Neural progenitor cell (in vitro differentiated cells): ENCODE measurements around the gene MRPL33. TPM values are rescaled to one million over a fixed set of nuclear protein-coding genes. Genes with fewer than 3 reads are reported as not detected.

ENCODE experiments used
- DNase-seq: peaks from one replicate; pipeline ENCODE4 v3.0.0-alpha.2; 2016; ENCODE audit warnings: low spot score
- H2AFZ ChIP-seq: fragments of 200-600 bp; sonication (generic); replicated peaks from 2 replicates; pipeline ENCODE4 v1.6.1; 2016; ENCODE audit warnings: antibody characterized with exemption
- H3F3A ChIP-seq: fragments of 200-600 bp; sonication (generic); 2 replicates; pipeline ENCODE4 v1.6.1; 2016; ENCODE audit warnings: antibody characterized with exemption, low read depth
- H3K27ac ChIP-seq: fragments of 200-600 bp; sonication (generic); 2 replicates; pipeline ENCODE4 v1.5.1; 2016; ENCODE audit warnings: mild to moderate bottlenecking
- H3K27me3 ChIP-seq: fragments of 200-600 bp; sonication (generic); 2 replicates; pipeline ENCODE4 v1.6.1; 2016; ENCODE audit warnings: mild to moderate bottlenecking, moderate library complexity
- H3K36me3 ChIP-seq: fragments of 200-600 bp; sonication (generic); 2 replicates; pipeline ENCODE4 v1.5.1; 2016
- H3K4me1 ChIP-seq: fragments of 200-600 bp; sonication (generic); 2 replicates; pipeline ENCODE4 v1.6.1; 2016; ENCODE audit warnings: mixed run types
- H3K4me2 ChIP-seq: fragments of 200-600 bp; sonication (generic); 2 replicates; pipeline ENCODE4 v1.6.1; 2016
- H3K4me3 ChIP-seq: fragments of 200-600 bp; sonication (generic); 2 replicates; pipeline ENCODE4 v1.5.1; 2016
- H3K79me2 ChIP-seq: fragments of 200-600 bp; sonication (generic); 2 replicates; pipeline ENCODE4 v1.6.1; 2016; ENCODE audit warnings: low read depth
- H3K9ac ChIP-seq: fragments of 200-600 bp; sonication (generic); 2 replicates; pipeline ENCODE4 v1.6.1; 2016
- H3K9me3 ChIP-seq: fragments of 200-600 bp; sonication (generic); 2 replicates; pipeline ENCODE4 v1.5.1; 2016; ENCODE audit warnings: low read depth
- H4K20me1 ChIP-seq: fragments of 200-600 bp; sonication (generic); 2 replicates; pipeline ENCODE4 v1.6.1; 2016; ENCODE audit warnings: low read depth
- H3K27ac Mint-ChIP-seq: 3 replicates; pipeline ENCODE4 v1.8.0; 2021; ENCODE audit warnings: mixed read lengths
- H3K27me3 Mint-ChIP-seq: 2 replicates; pipeline ENCODE4 v1.8.0; 2022; ENCODE audit warnings: low read depth, mild to moderate bottlenecking, inconsistent platforms, moderate library complexity, mixed read lengths; ENCODE audit not compliant: insufficient read depth
- H3K36me3 Mint-ChIP-seq: 3 replicates; pipeline ENCODE4 v1.8.0; 2021; ENCODE audit warnings: mixed read lengths
- H3K4me1 Mint-ChIP-seq: 3 replicates; pipeline ENCODE4 v1.8.0; 2021; ENCODE audit warnings: mixed read lengths
- H3K4me3 Mint-ChIP-seq: 3 replicates; pipeline ENCODE4 v1.8.0; 2021; ENCODE audit warnings: mild to moderate bottlenecking, moderate library complexity, mixed read lengths
- H3K9me3 Mint-ChIP-seq: 3 replicates; pipeline ENCODE4 v1.8.0; 2020; ENCODE audit warnings: mixed read lengths
- EZH2 ChIP-seq: fragments of 200-600 bp; sonication (generic); IDR thresholded peaks from 2 replicates; pipeline ENCODE4 v1.6.1; 2017; ENCODE audit warnings: antibody characterized with exemption, mild to moderate bottlenecking, moderate library complexity
- EZH2phosphoT487 ChIP-seq: fragments of 200-600 bp; sonication (generic); IDR thresholded peaks from 2 replicates; pipeline ENCODE4 v1.6.1; 2017; ENCODE audit warnings: antibody characterized with exemption
- total RNA-seq: library from RNA; depleted of rRNA; stranded (reverse); fragments of >200 nt; gene quantifications from 2 replicates; pipeline ENCODE4 v1.2.3, GENCODE V29; 2015; ENCODE audit warnings: low replicate concordance
- TF ChIP-seq, protein P1 (sequence below): fragments of 200-600 bp; sonication (generic); IDR thresholded peaks from 2 replicates; pipeline ENCODE4 v1.5.1; 2017; ENCODE audit warnings: antibody characterized with exemption, mild to moderate bottlenecking

The MRPL33 gene
- total RNA-seq, 1 donor from 2014 or later = 147 TPM

DNA sequence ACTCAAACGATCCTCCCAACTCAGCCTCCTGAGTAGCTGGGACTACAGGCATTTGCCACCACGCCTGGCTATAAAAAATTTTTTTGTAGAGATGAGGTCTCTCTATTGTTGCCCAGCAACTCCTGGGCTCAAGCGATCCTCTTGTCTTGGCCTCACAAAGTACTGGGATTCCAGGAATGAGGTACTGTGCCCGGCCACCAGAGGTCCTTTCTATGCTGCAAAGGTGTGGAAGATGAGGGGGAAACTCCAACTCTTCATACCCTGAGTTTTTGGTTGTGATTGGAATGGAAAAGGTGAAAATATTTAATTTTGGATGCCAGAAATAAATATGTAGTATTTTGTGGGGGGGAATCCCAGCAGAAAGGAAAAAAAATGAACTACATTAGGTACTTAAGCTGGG lies 36.0 kb downstream of the MRPL33 start:
- TF ChIP-seq EZH2phosphoT487 (no peak), EZH2 (no peak)
- TF ChIP-seq, protein P1, sequence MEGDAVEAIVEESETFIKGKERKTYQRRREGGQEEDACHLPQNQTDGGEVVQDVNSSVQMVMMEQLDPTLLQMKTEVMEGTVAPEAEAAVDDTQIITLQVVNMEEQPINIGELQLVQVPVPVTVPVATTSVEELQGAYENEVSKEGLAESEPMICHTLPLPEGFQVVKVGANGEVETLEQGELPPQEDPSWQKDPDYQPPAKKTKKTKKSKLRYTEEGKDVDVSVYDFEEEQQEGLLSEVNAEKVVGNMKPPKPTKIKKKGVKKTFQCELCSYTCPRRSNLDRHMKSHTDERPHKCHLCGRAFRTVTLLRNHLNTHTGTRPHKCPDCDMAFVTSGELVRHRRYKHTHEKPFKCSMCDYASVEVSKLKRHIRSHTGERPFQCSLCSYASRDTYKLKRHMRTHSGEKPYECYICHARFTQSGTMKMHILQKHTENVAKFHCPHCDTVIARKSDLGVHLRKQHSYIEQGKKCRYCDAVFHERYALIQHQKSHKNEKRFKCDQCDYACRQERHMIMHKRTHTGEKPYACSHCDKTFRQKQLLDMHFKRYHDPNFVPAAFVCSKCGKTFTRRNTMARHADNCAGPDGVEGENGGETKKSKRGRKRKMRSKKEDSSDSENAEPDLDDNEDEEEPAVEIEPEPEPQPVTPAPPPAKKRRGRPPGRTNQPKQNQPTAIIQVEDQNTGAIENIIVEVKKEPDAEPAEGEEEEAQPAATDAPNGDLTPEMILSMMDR = peak; percentile 68
- H4K20me1 ChIP-seq = no peaks in the 10 kb centered on the region
- Mint-ChIP-seq H3K36me3 (no peaks in the 10 kb centered on the region), H3K9me3 (no peaks in the 10 kb centered on the region), H3K27ac (no peak overlapping the region), H3K27me3 (peaks cover 4% of the 10 kb centered on the region), H3K4me3 (no peak overlapping the region), H3K4me1 (no peaks in the 10 kb centered on the region)
- H3K4me2 ChIP-seq = no peak overlapping the region
- no peak overlapping the region for H3K9ac ChIP-seq
- H3K4me1 ChIP-seq = no peaks in the 10 kb centered on the region
- H3F3A ChIP-seq = no peaks in the 10 kb centered on the region
- peak; percentile 53 for DNase-seq
- no peak overlapping the region for H2AFZ ChIP-seq
- H3K9me3 ChIP-seq = no peaks in the 10 kb centered on the region
- no peaks in the 10 kb centered on the region for H3K79me2 ChIP-seq
- no peaks in the 10 kb centered on the region for H3K36me3 ChIP-seq
- H3K27ac ChIP-seq = no peak overlapping the region
- H3K4me3 ChIP-seq = no peak overlapping the region
- H3K27me3 ChIP-seq = no peaks in the 10 kb centered on the region

DNA sequence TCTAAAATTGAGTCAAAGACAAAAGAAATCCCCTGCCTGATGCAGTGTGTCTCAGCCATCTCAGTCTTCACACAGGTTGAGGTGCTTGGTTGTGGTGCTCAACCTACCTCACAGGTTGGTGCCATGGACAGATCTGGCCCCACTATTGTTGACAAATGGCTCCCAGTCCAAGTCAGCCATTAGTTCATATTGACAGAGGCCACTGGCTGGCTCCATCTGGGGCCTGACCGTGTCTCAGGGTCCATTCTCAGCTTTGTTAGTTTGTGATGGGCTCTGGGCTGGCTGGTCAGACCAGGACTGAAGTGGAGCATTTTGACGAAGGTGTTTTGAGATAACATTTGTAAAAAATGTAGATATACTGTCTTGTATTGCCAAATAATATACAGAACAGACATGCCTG lies 36.9 kb downstream of the MRPL33 start:
- no peaks in the 10 kb centered on the region for H3K36me3 Mint-ChIP-seq
- no peaks in the 10 kb centered on the region for H3K9me3 Mint-ChIP-seq
- H3K4me3 ChIP-seq = no peak overlapping the region
- no peaks in the 10 kb centered on the region for H3K79me2 ChIP-seq
- H3K36me3 ChIP-seq = no peaks in the 10 kb centered on the region
- no peak overlapping the region for H3K9ac ChIP-seq
- H3K4me1 ChIP-seq = no peaks in the 10 kb centered on the region
- no peak overlapping the region for H2AFZ ChIP-seq
- H3K4me2 ChIP-seq = no peak overlapping the region
- H3K27me3 Mint-ChIP-seq = peaks cover 3% of the 10 kb centered on the region
- H3K27ac ChIP-seq = no peak overlapping the region
- H3K9me3 ChIP-seq = no peaks in the 10 kb centered on the region
- H3K27me3 ChIP-seq = no peaks in the 10 kb centered on the region
- H3K4me1 Mint-ChIP-seq = no peaks in the 10 kb centered on the region
- no peak overlapping the region for H3K4me3 Mint-ChIP-seq
- DNase-seq = no peak
- no peak overlapping the region for H3K27ac Mint-ChIP-seq
- H3F3A ChIP-seq = no peaks in the 10 kb centered on the region
- TF ChIP-seq EZH2phosphoT487 (no peak), EZH2 (no peak)
- TF ChIP-seq, protein P1 = no peak
- H4K20me1 ChIP-seq = no peaks in the 10 kb centered on the region

DNA sequence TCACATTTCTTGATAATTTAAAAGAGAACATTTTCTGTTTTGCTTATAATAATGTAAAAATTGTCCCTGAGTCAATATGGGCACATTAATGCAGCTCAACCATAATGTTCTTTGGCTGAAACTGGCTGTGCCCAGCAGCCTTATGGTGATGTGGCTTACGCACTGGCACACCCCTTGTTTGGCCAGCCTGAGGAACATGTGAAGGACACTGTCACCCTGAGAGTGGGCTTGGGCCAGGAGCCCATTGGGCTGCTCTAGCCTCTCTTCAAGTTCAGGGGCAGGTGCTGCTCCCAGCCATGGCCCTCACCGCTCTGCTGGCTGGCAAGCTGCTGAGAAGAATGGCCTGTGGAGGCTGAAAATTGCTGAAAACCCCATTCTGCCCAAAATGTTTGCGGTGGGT lies 37.5 kb downstream of the MRPL33 start:
- Histone ChIP-seq H3K36me3 (no peaks in the 10 kb centered on the region), H3K9ac (no peak overlapping the region), H3K9me3 (no peaks in the 10 kb centered on the region), H3K4me2 (no peak overlapping the region), H3K4me3 (no peak overlapping the region), H3F3A (no peaks in the 10 kb centered on the region), H3K27ac (no peak overlapping the region), H3K27me3 (no peaks in the 10 kb centered on the region), H4K20me1 (no peaks in the 10 kb centered on the region), H3K79me2 (no peaks in the 10 kb centered on the region), H3K4me1 (no peaks in the 10 kb centered on the region), H2AFZ (no peak overlapping the region)
- Mint-ChIP-seq H3K27ac (no peak overlapping the region), H3K4me3 (no peak overlapping the region), H3K27me3 (peaks cover 6% of the 10 kb centered on the region), H3K36me3 (no peaks in the 10 kb centered on the region), H3K9me3 (no peaks in the 10 kb centered on the region), H3K4me1 (no peaks in the 10 kb centered on the region)
- no peak for TF ChIP-seq EZH2phosphoT487
- no peak for TF ChIP-seq EZH2
- TF ChIP-seq, protein P1 = no peak
- no peak for DNase-seq
